ENCODE data around the gene MYH3.

MYH3 gene

DNA sequence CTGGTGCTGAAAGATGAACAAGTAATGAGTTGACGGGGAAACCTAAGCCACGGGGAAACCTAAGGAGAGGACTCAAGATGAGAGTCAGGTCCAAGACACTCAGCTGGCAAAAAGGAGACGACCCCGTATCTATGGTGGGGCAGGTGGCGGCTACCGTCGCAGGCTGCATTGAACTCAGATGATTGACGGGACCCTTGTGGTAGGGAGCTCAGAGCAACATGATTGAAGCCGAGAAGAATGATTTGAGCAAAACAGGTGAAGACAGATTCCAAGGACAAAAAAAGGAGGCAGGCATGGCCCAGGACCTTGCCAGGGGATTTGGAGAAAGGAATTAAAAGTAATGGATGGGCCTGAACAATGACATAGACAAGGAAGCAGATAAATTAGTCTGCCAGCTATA, 7.5 kb upstream of the MYH3 start:
- TF ChIP-seq POLR2A (IDR thresholded peaks at IDR 0.05; ENCODE audit: low read length), result no peak
- no peak for TF ChIP-seq GATA1 (IDR thresholded peaks at IDR 0.05; ENCODE audit: low read depth, low read length)
- no peak for DNase-seq

DNA sequence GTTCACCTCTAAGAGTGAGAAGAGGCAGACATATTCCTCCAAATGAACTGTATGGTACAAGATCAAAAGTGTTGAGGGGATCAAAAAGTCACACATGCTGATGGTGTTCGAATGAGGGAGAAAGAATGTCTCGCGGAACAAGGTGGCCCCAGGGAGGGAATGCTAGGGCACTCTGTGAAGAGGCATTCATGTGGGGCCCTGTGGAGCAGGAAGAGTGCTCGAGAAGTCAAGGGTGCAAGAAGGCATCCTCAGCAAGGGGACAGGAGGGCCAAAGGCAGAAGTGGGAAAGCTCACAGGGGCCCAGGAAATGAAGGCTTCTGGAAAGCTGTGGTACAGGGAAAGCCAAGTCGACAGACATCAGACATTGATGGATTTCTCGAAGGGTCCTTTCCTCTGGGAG, 6.1 kb upstream of the MYH3 start:
- no peak for DNase-seq
- TF ChIP-seq POLR2A (IDR thresholded peaks at IDR 0.05; ENCODE audit: low read length) (no peak), GATA1 (IDR thresholded peaks at IDR 0.05; ENCODE audit: low read depth, low read length) (no peak)

DNA sequence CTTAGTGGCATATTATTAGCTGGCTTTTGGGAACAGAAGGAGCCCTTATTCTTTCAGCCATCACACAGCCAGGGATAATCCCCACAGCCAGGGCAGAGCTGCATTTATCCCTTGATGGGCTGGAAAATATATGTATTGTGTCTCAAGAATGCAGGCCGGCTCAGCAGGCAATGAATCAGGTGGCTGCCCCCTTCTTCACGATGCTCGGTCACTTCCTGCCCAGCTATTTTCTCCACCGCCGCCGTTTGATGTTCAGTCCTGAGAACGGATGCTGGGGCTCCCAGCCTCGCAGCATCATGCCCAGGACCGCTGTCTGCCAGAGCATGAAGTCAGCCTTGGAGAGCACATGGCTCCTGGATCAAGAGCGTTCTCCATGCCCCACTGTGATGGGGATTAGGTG, 4.3 kb upstream of the MYH3 start:
- TF ChIP-seq GATA1 (IDR thresholded peaks at IDR 0.05; ENCODE audit: low read depth, low read length) (no peak), POLR2A (IDR thresholded peaks at IDR 0.05; ENCODE audit: low read length) (no peak)
- no peak for DNase-seq

DNA sequence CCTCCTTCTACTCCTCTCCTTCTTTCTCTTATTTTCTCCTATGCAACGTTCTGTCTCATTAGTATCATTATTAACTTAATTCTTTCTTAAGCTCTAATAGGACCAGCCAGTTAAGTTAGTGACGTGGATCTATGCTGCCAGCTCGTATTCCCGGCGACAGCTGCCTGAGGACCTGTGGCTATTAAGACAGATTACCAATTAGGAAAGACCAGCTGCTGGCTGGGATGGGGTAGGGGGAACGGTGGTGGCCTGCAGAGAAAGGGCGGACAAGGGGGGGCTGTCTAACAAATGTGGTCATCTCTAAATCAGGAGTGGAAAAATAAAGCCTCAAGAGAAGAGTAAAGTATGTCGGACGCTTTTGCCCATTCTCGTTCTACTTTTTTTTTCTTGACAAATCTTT, 770 bp upstream of the MYH3 start:
- TF ChIP-seq GATA1 (IDR thresholded peaks at IDR 0.05; ENCODE audit: low read depth, low read length) (no peak), POLR2A (IDR thresholded peaks at IDR 0.05; ENCODE audit: low read length) (no peak)

DNA sequence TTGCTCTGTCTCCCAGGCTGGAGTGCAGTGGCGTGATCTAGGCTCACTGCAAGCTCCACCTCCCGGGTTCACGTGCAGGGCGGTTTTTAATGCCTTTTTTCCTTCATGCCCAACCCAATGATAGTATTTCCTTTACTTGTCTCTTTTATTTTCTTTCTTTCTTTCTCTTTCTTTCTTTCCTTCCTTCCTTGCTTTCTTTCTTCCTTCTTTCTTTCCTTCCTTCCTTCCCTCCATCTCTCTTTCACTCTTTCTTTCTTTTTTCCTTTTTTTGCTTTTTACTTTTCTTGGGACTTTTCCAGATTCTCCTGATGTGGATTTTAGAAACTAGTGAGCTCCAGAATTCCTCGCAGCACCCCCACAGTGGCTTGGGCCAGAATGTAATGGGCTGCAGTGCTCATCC, 3.1 kb downstream of the MYH3 start:
- no peak for DNase-seq
- TF ChIP-seq GATA1 (IDR thresholded peaks at IDR 0.05; ENCODE audit: low read depth, low read length) (no peak), POLR2A (IDR thresholded peaks at IDR 0.05; ENCODE audit: low read length) (no peak)

More for the DNA sequence above, 770 bp upstream of the MYH3 start:
- DNase-seq, result no peak

DNA sequence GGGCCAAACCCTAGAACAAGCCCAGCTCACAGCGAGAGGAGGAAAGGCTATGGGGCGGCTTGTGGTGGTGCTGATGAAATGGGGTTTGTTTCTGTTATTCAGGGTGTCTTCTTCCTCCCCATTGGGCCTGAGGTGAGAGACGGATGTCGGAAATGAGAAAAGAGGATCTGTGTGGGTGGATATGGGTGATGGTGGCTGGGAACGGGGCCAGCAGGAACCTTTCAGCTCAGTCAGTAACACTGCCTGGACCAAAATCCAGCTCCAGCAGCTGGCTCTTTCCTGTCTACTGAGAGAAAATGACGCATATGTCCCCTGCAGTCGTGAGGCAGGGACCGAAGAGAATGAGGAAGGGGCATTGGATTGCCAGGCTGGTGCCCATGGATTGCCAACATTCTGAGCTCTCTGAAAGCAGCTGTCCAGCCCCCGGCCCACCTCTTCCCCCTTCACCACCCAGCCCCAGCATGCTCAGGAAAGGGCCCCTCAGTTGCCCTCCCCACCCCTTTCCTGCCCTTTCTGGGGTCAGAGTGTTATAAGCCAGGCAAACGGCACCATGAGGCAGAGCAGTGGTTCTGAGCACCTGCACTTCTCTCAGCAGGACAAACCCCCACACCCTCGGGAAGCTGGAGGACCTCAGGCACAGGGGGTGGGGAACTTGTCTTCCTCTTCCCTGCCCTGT, 4.0 kb downstream of the MYH3 start:
- no peak for DNase-seq
- TF ChIP-seq GATA1 (IDR thresholded peaks at IDR 0.05; ENCODE audit: low read depth, low read length) (no peak), POLR2A (IDR thresholded peaks at IDR 0.05; ENCODE audit: low read length) (no peak)

DNA sequence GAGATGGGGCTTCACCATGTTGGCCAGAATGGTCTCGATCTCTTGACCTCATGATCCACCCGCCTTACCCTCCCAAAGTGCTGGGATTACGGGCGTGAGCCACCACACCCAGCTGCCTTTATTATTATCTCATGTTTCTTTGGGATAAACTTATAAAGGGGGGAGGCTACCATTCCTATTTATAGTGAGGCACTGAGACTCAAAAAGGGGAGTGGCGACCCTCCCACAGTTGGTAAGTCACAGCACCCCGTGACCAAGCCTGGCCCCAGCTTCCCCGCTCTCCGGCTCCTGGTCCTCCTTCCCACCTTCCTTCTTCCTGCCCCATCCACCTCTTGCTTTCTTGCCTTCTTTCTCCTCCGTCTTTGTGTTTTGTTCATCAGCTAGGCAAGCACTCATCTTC, 5.2 kb downstream of the MYH3 start:
- no peak for DNase-seq
- no peak for TF ChIP-seq POLR2A (IDR thresholded peaks at IDR 0.05; ENCODE audit: low read length)
- TF ChIP-seq GATA1 (IDR thresholded peaks at IDR 0.05; ENCODE audit: low read depth, low read length), result no peak

DNA sequence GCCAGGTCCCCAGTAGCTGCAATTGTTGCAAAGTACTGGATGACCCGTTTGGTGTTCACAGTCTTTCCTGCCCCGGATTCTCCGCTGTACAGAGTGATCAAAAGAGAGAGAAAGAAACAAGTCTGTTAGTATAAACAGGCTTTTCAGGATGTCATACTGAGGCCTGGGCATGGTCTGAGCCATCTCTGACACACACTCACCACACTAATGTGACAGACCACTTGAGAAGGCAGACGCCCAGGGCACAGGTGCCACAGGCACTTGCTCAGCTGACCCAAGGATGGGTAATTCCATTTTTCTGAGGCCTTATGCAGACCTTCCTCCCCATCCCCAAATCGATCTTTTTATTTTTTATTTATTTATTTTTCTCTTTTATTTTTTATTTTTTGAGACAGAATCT, 7.5 kb downstream of the MYH3 start:
- no peak for DNase-seq
- TF ChIP-seq GATA1 (IDR thresholded peaks at IDR 0.05; ENCODE audit: low read depth, low read length) (no peak), POLR2A (IDR thresholded peaks at IDR 0.05; ENCODE audit: low read length) (no peak)

DNA sequence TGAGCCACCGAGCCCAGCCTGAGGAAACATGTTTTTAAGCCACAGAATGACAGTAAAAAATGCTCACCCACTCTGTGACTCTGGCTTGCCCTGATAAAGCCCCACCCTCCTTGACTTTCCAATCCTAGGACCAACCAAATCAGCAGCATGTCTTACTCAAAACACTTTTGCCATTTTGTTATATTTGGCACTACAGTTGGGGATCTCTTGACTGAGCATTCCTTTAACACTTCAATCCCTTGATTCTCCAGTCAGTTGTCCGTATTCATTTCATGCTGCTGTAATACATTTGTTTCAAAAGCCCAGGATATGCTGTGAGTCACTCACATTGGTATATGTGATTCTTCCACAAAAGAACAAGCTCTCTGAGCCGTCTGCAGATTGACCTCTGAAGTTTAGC, 8.2 kb downstream of the MYH3 start:
- TF ChIP-seq GATA1 (IDR thresholded peaks at IDR 0.05; ENCODE audit: low read depth, low read length) (no peak), POLR2A (IDR thresholded peaks at IDR 0.05; ENCODE audit: low read length) (no peak)
- peak; percentile 51 to 54 for DNase-seq

DNA sequence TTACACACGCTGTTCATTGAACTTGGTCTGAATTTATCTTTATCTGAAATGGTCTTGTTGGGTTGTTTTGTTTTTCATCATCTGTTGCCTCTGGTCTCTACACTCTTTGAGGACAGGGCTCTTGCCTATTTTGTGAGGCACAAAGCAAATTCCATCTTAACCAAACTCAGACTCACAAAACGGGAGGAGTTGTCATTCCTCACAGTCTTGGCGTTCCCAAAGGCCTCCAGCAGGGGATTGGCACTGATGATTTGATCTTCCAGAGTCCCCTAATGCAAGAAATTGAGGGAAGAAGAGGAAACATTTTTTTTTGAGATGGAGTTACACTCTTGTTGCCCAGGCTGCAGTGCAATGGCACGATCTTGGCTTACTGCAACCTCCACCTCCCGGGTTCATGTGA, 8.7 kb downstream of the MYH3 start:
- DNase-seq, result no peak
- TF ChIP-seq POLR2A (IDR thresholded peaks at IDR 0.05; ENCODE audit: low read length), result no peak
- TF ChIP-seq GATA1 (IDR thresholded peaks at IDR 0.05; ENCODE audit: low read depth, low read length), result no peak

DNA sequence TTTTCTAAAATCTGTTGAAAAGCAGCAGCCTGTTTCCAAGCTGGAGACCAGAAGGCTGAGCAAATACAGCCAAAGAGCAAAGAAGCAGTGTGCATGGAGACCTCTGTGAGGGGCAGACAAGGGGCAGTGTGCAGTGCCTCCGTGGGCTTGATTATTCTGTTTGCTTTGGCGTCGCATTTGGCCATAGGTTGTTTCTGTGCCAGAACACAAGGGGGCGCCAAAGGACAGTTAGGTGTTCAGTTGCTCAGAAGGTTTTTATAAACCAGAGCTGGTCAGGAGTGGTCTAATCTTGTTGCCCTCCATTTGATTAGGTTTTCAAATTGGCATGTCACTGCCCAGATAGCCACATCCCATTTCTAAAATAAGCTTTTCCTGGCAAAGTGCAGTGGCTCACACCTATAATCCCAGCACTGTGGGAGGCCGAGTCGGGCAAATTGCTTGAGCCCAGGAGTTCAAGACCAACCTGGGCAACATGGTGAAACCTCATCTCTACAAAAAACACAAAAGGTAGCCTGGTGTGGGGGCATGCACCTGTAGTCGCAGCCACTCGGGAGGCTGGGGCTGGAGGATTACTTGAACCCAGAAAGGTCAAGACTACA, 10.6 kb downstream of the MYH3 start:
- no peak for TF ChIP-seq POLR2A (IDR thresholded peaks at IDR 0.05; ENCODE audit: low read length)
- no peak for TF ChIP-seq GATA1 (IDR thresholded peaks at IDR 0.05; ENCODE audit: low read depth, low read length)
- DNase-seq, result peak; percentile 71 to 84

DNA sequence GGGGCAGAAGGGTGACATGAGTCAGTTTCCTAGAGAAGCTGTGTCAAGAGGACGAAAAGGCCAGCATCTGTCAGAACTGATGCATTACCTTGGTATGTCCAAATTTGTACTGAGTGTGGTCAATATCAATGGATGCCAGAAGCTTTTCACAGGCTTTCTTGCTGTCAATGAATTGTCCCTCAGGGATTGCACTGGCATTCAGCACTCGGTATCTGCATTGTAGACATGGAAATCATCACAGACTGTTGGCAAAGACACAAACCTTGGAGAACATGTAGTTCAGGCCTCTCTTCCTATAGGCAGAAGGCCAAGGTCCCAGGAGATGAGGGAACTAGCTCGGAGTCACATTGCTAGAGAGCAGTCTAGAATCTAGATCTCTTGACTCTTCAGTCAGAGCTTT, 16.6 kb downstream of the MYH3 start:
- DNase-seq, result no peak
- TF ChIP-seq POLR2A (IDR thresholded peaks at IDR 0.05; ENCODE audit: low read length) (no peak), GATA1 (IDR thresholded peaks at IDR 0.05; ENCODE audit: low read depth, low read length) (no peak)

DNA sequence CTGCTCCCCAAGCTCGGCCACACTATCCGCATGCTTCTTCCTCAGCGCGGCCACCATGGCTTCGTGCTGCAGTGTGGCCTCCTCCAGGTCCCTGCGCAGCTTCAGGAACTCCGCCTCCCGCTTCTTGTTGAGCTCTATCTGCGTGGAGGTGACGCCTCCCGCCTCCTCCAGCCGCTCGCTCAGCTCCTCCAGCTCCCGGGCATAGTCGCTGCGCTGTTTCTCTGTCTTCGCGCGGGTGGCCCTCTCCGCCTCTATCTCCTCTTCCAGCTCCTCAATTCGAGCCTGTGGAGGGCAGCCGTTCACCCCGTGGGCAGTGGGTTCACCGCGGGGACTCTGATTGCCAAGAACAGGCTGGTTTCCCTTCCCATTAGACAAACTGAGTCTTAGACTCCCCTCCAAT, 19.0 kb downstream of the MYH3 start:
- DNase-seq, result no peak
- TF ChIP-seq POLR2A (IDR thresholded peaks at IDR 0.05; ENCODE audit: low read length) (no peak), GATA1 (IDR thresholded peaks at IDR 0.05; ENCODE audit: low read depth, low read length) (no peak)

DNA sequence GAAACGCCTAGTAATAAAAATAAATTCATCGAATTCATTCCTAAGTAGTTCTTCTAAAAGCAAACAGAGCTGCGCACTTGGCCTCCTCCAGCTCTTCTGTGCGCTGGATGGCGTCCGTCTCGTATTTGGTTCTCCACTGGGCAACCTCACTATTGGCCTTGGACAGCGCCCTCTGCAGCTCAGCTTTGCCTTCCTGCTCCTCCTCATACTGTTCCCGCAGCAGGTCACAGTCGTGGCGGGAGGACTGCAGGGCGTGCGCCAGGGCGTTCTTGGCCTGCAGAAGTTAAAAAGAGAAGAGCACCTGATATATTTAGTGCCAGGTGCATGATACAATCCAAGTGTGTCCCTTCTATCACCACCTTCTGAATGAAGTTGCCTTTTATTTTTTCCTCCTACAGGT, 21.8 kb downstream of the MYH3 start:
- DNase-seq, result no peak
- TF ChIP-seq POLR2A (IDR thresholded peaks at IDR 0.05; ENCODE audit: low read length) (no peak), GATA1 (IDR thresholded peaks at IDR 0.05; ENCODE audit: low read depth, low read length) (no peak)

DNA sequence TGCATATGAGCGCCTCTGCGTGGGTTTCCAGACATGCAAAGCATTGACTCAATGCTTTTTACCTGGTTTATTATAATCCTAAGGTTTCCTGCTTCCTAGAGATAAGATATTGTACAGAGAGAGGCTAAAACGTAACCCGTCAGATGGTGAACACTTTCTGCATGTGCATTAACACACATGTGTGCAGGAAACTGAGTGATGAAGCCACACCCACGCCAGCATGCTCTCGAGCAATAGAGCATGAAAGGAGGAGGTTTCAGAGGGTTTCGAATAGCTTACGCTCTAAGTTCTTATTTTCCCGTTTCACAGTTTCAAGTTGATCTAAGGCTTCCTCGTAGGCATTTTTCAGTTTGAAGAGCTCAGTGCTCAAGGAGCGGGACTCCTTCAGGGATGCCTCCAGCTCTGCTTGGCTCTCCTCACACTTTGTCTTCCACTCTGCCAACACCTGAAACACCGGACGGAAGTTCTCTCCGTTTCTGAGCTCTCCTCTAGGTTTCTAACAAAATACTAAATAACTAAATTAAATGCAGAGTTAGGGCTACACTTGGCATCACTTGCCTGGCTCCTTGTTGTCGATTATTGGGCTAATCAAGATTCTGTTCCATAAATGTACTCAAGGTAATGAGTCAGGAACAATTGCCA, 23.2 kb downstream of the MYH3 start:
- no peak for DNase-seq
- TF ChIP-seq GATA1 (IDR thresholded peaks at IDR 0.05; ENCODE audit: low read depth, low read length), result no peak
- TF ChIP-seq POLR2A (IDR thresholded peaks at IDR 0.05; ENCODE audit: low read length), result no peak

Data from erythroblast (primary cell).